ENCODE data around the gene GRIN1.

The GRIN1 gene

DNA sequence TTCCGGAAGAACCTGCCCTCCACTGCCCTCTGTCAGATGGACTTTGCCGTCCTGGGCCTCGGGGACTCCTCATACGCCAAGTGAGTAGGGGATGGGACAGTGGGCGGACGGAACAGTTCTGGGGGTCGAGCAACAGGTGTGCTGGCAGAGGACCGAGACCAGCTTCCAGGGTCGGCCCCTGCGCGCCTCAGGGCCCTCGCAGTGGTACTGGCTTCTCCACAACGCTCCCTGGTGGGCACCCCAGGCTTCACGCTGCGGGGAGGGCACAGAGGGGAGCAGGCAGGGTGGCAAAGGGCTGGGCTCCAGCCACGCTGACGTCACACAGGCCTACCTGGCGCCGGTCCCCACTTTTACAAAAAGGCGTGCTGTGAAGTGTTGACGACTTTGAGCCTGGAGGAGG is 73.6 kb downstream of the GRIN1 start:
- H3K4me3 ChIP-seq (ENCODE audit: insufficient read depth, low read length, poor library complexity, severe bottlenecking): no peak overlapping the region
- no peak overlapping the region for H3K9ac ChIP-seq (ENCODE audit: low read length)
- H3K4me2 ChIP-seq (ENCODE audit: low read depth, low read length, poor library complexity, severe bottlenecking): no peak overlapping the region
- H2AFZ ChIP-seq (ENCODE audit: low read depth, low read length, severe bottlenecking): no peak overlapping the region
- H3K9me2 ChIP-seq (replicated peaks; ENCODE audit: insufficient read depth, low read length): no peaks in the 10 kb centered on the region
- TF ChIP-seq, protein P1, sequence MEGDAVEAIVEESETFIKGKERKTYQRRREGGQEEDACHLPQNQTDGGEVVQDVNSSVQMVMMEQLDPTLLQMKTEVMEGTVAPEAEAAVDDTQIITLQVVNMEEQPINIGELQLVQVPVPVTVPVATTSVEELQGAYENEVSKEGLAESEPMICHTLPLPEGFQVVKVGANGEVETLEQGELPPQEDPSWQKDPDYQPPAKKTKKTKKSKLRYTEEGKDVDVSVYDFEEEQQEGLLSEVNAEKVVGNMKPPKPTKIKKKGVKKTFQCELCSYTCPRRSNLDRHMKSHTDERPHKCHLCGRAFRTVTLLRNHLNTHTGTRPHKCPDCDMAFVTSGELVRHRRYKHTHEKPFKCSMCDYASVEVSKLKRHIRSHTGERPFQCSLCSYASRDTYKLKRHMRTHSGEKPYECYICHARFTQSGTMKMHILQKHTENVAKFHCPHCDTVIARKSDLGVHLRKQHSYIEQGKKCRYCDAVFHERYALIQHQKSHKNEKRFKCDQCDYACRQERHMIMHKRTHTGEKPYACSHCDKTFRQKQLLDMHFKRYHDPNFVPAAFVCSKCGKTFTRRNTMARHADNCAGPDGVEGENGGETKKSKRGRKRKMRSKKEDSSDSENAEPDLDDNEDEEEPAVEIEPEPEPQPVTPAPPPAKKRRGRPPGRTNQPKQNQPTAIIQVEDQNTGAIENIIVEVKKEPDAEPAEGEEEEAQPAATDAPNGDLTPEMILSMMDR (IDR thresholded peaks at IDR 0.05; ENCODE audit: insufficient read depth, low read length, poor library complexity, severe bottlenecking): no peak
- no peak for TF ChIP-seq EZH2phosphoT487 (conservative IDR thresholded peaks at IDR 0.05; ENCODE audit: low read length)
- no peaks in the 10 kb centered on the region for H3K36me3 ChIP-seq (ENCODE audit: low read length)
- H3K79me2 ChIP-seq (ENCODE audit: insufficient read depth, low read length): no peaks in the 10 kb centered on the region
- no peaks in the 10 kb centered on the region for H3K27me3 ChIP-seq (ENCODE audit: low read length)
- H3F3A ChIP-seq (ENCODE audit: insufficient read depth): no peaks in the 10 kb centered on the region
- H3K9me3 ChIP-seq (ENCODE audit: insufficient read depth, low read length): no peaks in the 10 kb centered on the region
- H3K27ac ChIP-seq (ENCODE audit: low read depth, low read length): no peak overlapping the region
- H4K20me1 ChIP-seq (ENCODE audit: low read depth, low read length): no peaks in the 10 kb centered on the region

DNA sequence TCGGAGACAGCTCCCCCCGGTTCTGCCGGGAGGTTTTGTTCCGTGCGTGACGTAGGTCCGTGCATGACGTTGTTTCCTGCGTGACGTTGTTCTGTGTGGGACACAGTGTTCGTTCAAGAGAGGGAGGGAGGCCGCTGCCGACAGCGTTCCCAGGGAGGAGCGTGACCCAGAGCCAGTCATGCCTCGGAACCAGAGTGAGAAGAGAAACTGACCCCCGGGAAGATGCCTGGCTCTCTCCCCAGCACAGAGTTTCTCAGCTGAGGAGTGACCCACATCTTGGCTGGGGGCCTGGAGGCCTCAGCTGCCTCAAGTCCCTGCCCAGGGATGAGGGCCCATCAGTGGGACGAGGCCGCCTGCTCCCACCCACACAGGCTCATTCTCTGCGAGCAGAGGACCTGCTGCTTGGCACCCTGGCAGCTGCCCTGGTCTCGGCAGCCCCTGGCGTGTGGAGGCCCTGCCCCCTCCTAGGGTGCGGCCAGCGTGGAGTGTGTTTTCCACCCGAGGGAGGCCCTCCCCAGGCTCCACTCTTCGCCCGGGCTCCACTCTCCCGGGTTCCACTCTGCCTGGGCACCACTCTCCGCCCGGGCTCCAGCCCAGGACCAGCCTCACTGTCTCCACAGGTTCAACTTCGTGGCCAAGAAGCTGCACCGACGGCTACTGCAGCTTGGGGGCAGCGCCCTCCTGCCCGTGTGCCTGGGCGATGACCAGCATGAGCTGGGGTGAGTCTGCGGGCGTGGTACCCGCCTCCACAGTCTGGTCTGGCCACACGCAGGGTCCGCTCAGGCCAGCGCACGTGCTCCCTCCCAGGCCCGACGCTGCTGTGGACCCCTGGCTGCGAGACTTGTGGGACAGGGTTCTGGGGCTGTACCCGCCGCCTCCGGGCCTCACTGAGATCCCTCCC is 74.5 kb downstream of the GRIN1 start:
- Histone ChIP-seq H3K4me3 (ENCODE audit: insufficient read depth, low read length, poor library complexity, severe bottlenecking) (no peak overlapping the region), H2AFZ (ENCODE audit: low read depth, low read length, severe bottlenecking) (no peak overlapping the region), H3K9ac (ENCODE audit: low read length) (no peak overlapping the region), H4K20me1 (ENCODE audit: low read depth, low read length) (no peaks in the 10 kb centered on the region), H3F3A (ENCODE audit: insufficient read depth) (no peaks in the 10 kb centered on the region), H3K4me2 (ENCODE audit: low read depth, low read length, poor library complexity, severe bottlenecking) (no peak overlapping the region), H3K27ac (ENCODE audit: low read depth, low read length) (no peak overlapping the region), H3K79me2 (ENCODE audit: insufficient read depth, low read length) (no peaks in the 10 kb centered on the region), H3K9me2 (replicated peaks; ENCODE audit: insufficient read depth, low read length) (no peaks in the 10 kb centered on the region), H3K27me3 (ENCODE audit: low read length) (no peaks in the 10 kb centered on the region), H3K36me3 (ENCODE audit: low read length) (no peaks in the 10 kb centered on the region), H3K9me3 (ENCODE audit: insufficient read depth, low read length) (no peaks in the 10 kb centered on the region)
- TF ChIP-seq, protein P1 (IDR thresholded peaks at IDR 0.05; ENCODE audit: insufficient read depth, low read length, poor library complexity, severe bottlenecking): no peak
- no peak for TF ChIP-seq EZH2phosphoT487 (conservative IDR thresholded peaks at IDR 0.05; ENCODE audit: low read length)

DNA sequence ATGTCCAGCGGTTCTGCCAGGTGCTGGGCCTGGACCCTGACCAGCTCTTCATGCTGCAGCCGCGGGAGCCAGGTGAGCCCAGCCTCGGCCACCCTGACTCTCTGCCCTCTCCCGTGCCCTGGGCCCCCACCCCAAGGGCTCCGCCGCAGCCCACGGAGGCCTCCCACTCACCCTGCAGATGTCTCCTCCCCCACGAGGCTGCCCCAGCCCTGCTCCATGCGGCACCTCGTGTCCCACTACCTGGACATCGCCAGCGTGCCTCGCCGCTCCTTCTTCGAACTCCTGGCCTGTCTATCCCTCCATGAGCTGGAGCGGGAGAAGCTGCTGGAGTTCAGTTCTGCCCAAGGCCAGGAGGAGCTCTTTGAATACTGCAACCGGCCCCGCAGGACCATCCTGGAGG is 75.7 kb downstream of the GRIN1 start:
- H3K9ac ChIP-seq (ENCODE audit: low read length): no peak overlapping the region
- no peaks in the 10 kb centered on the region for H3K36me3 ChIP-seq (ENCODE audit: low read length)
- TF ChIP-seq, protein P1 (IDR thresholded peaks at IDR 0.05; ENCODE audit: insufficient read depth, low read length, poor library complexity, severe bottlenecking): no peak
- no peak for TF ChIP-seq EZH2phosphoT487 (conservative IDR thresholded peaks at IDR 0.05; ENCODE audit: low read length)

More for the DNA sequence above, 75.7 kb downstream of the GRIN1 start:
- Histone ChIP-seq H3K9me2 (replicated peaks; ENCODE audit: insufficient read depth, low read length) (no peaks in the 10 kb centered on the region), H2AFZ (ENCODE audit: low read depth, low read length, severe bottlenecking) (no peak overlapping the region), H3K4me3 (ENCODE audit: insufficient read depth, low read length, poor library complexity, severe bottlenecking) (no peak overlapping the region), H3F3A (ENCODE audit: insufficient read depth) (no peaks in the 10 kb centered on the region), H3K79me2 (ENCODE audit: insufficient read depth, low read length) (no peaks in the 10 kb centered on the region), H3K9me3 (ENCODE audit: insufficient read depth, low read length) (no peaks in the 10 kb centered on the region), H3K4me2 (ENCODE audit: low read depth, low read length, poor library complexity, severe bottlenecking) (no peak overlapping the region), H3K27me3 (ENCODE audit: low read length) (no peaks in the 10 kb centered on the region), H4K20me1 (ENCODE audit: low read depth, low read length) (no peaks in the 10 kb centered on the region), H3K27ac (ENCODE audit: low read depth, low read length) (no peak overlapping the region)

All from SU-DHL-6 (cell line).